Endodermal cell (in vitro differentiated cells): ENCODE measurements around the gene TULP4. TPM values are rescaled to one million over a fixed set of nuclear protein-coding genes. Genes with fewer than 3 reads are reported as not detected.

ENCODE experiments used
- DNase-seq: peaks from one replicate; pipeline ENCODE4 v3.0.0-alpha.2; 2017
- H3K27ac ChIP-seq: 2 replicates; pipeline ENCODE4 v1.5.1; 2013; ENCODE audit warnings: mild to moderate bottlenecking, low read depth, low read length, moderate library complexity
- H3K27me3 ChIP-seq: 2 replicates; pipeline ENCODE4 v1.6.1; 2013; ENCODE audit warnings: mild to moderate bottlenecking, low read length, moderate library complexity; ENCODE audit not compliant: insufficient read depth, control insufficient read depth, poor library complexity, severe bottlenecking
- H3K36me3 ChIP-seq: 2 replicates; pipeline ENCODE4 v1.7.0; 2013; ENCODE audit warnings: mild to moderate bottlenecking, low read length, moderate library complexity; ENCODE audit not compliant: control insufficient read depth, insufficient read depth
- H3K4me1 ChIP-seq: one replicate; pipeline ENCODE4 v1.7.0; 2013; ENCODE audit warnings: low read length; ENCODE audit not compliant: control insufficient read depth, insufficient read depth
- H3K4me3 ChIP-seq: 2 replicates; pipeline ENCODE4 v1.5.1; 2013; ENCODE audit warnings: mild to moderate bottlenecking, low read length, moderate library complexity
- H3K9ac ChIP-seq: 2 replicates; pipeline ENCODE4 v1.6.1; 2013; ENCODE audit warnings: mild to moderate bottlenecking, low read length, moderate library complexity; ENCODE audit not compliant: poor library complexity, severe bottlenecking; ENCODE audit errors: extremely low read depth
- H3K9me3 ChIP-seq: 2 replicates; pipeline ENCODE4 v1.6.1; 2013; ENCODE audit warnings: mild to moderate bottlenecking, low read length, moderate library complexity; ENCODE audit not compliant: control insufficient read depth
- H3K27ac Mint-ChIP-seq: 2 replicates; pipeline ENCODE4 v1.8.0; 2020; ENCODE audit warnings: mixed read lengths
- H3K27me3 Mint-ChIP-seq: 2 replicates; pipeline ENCODE4 v1.8.0; 2021; ENCODE audit warnings: mild to moderate bottlenecking, mixed read lengths; ENCODE audit not compliant: insufficient read depth
- H3K36me3 Mint-ChIP-seq: 2 replicates; pipeline ENCODE4 v1.8.0; 2020; ENCODE audit warnings: low read depth, mixed read lengths
- H3K4me1 Mint-ChIP-seq: 2 replicates; pipeline ENCODE4 v1.8.0; 2020; ENCODE audit warnings: mixed read lengths
- H3K4me3 Mint-ChIP-seq: 2 replicates; pipeline ENCODE4 v1.8.0; 2020; ENCODE audit warnings: mild to moderate bottlenecking, moderate library complexity, mixed read lengths
- H3K9me3 Mint-ChIP-seq: 2 replicates; pipeline ENCODE4 v1.8.0; 2020; ENCODE audit warnings: mild to moderate bottlenecking, mixed read lengths
- CTCF ChIP-seq: fragments of 200-600 bp; sonication (generic); conservative IDR thresholded peaks from 2 replicates; pipeline ENCODE4 v1.5.0; 2021; ENCODE audit warnings: antibody characterized with exemption, mild to moderate bottlenecking
- WGBS, 2 experiments: methylation state at CpG; one replicate each; pipeline versions ENCODE4 v1.1.5 to v1.1.7; 2013; ENCODE audit warnings: missing lambda C conversion rate in 2 of 2, mixed read lengths in 1 of 2; ENCODE audit not compliant: insufficient coverage in 1 of 2, insufficient read length in 1 of 2; 5-methylcytosine and 5-hydroxymethylcytosine counted together
- total RNA-seq, 2 donors: library from RNA; stranded (reverse); fragmentation: NEBNext Ultra II Directional in 1 of 2; extraction: Animal tissue kit (Norgen Biotek cat#: 25700) in 1 of 2; gene quantifications; 2 replicates in 1 of 2; 3 replicates in 1 of 2; pipeline ENCODE4 v1.2.1, GENCODE V29; 2021

TULP4 gene
- total RNA-seq, 2 donors from 2014 or later, result 102 to 103 TPM

- Mint-ChIP-seq H3K9me3 (peaks cover 42% of the 10 kb centered on the region), H3K27ac (no peak overlapping the region), H3K36me3 (peaks cover 53% of the 10 kb centered on the region), H3K4me3 (no peak overlapping the region), H3K27me3 (no peaks in the 10 kb centered on the region), H3K4me1 (peaks cover 7% of the 10 kb centered on the region)
- DNase-seq, result no peak
- 98 to 100% methylated on average over 4 of the region's 4 CpGs for WGBS, 2 experiments
- Histone ChIP-seq H3K27me3 (no peaks in the 10 kb centered on the region), H3K27ac (no peak overlapping the region), H3K9ac (no peak overlapping the region), H3K4me3 (no peak overlapping the region), H3K4me1 (no peaks in the 10 kb centered on the region), H3K36me3 (peaks cover 47% of the 10 kb centered on the region), H3K9me3 (peaks cover 38% of the 10 kb centered on the region)
- TF ChIP-seq CTCF, result no peak
These were observed 20.8 kb downstream of the TULP4 start for GRCh38 chr6:158333094-158333493.

GRCh38 chr6:158334534-158334933 is 22.3 kb downstream of the TULP4 start:
- WGBS, 2 experiments, result 96% methylated on average over 2 of the region's 2 CpGs; no CpG with 5 or more reads in 1 of the 2 experiments

GRCh38 chr6:158337332-158337731 is 25.1 kb downstream of the TULP4 start:
- Histone ChIP-seq H3K27me3 (no peaks in the 10 kb centered on the region), H3K27ac (no peak overlapping the region), H3K9ac (no peak overlapping the region), H3K36me3 (peaks cover 63% of the 10 kb centered on the region), H3K9me3 (peaks cover 62% of the 10 kb centered on the region), H3K4me1 (no peaks in the 10 kb centered on the region), H3K4me3 (no peak overlapping the region)
- WGBS, 2 experiments, result 100% methylated on average over 1 of the region's 2 CpGs
- Mint-ChIP-seq H3K4me3 (no peak overlapping the region), H3K27me3 (no peaks in the 10 kb centered on the region), H3K4me1 (no peaks in the 10 kb centered on the region), H3K36me3 (peaks cover 73% of the 10 kb centered on the region), H3K27ac (no peak overlapping the region), H3K9me3 (peaks cover 67% of the 10 kb centered on the region)
- DNase-seq, result no peak
- no peak for TF ChIP-seq CTCF

More at GRCh38 chr6:158334534-158334933, 22.3 kb downstream of the TULP4 start:
- no peaks in the 10 kb centered on the region for H3K27me3 Mint-ChIP-seq
- H3K36me3 Mint-ChIP-seq, result peaks cover 66% of the 10 kb centered on the region
- no peak overlapping the region for H3K4me3 Mint-ChIP-seq
- Histone ChIP-seq H3K4me1 (no peaks in the 10 kb centered on the region), H3K9ac (no peak overlapping the region), H3K27me3 (no peaks in the 10 kb centered on the region), H3K4me3 (no peak overlapping the region), H3K27ac (no peak overlapping the region), H3K36me3 (peaks cover 60% of the 10 kb centered on the region), H3K9me3 (peaks cover 48% of the 10 kb centered on the region)
- H3K4me1 Mint-ChIP-seq, result no peaks in the 10 kb centered on the region
- TF ChIP-seq CTCF, result no peak
- H3K9me3 Mint-ChIP-seq, result peaks cover 55% of the 10 kb centered on the region
- no peak overlapping the region for H3K27ac Mint-ChIP-seq
- no peak for DNase-seq
